GM19035 (cell line): Measurements from ENCODE around the gene NACC2.

ENCODE experiments used
- ATAC-seq: cut with Tn5 transposase; IDR thresholded peaks from one replicate; pipeline ENCODE4 v1.9.1; 2021; ENCODE audit not compliant: unreplicated experiment

NACC2 gene

GRCh38 chr9:136096505-136097001, 1.5 kb upstream of the NACC2 start:
- ATAC-seq: no peak

DNA sequence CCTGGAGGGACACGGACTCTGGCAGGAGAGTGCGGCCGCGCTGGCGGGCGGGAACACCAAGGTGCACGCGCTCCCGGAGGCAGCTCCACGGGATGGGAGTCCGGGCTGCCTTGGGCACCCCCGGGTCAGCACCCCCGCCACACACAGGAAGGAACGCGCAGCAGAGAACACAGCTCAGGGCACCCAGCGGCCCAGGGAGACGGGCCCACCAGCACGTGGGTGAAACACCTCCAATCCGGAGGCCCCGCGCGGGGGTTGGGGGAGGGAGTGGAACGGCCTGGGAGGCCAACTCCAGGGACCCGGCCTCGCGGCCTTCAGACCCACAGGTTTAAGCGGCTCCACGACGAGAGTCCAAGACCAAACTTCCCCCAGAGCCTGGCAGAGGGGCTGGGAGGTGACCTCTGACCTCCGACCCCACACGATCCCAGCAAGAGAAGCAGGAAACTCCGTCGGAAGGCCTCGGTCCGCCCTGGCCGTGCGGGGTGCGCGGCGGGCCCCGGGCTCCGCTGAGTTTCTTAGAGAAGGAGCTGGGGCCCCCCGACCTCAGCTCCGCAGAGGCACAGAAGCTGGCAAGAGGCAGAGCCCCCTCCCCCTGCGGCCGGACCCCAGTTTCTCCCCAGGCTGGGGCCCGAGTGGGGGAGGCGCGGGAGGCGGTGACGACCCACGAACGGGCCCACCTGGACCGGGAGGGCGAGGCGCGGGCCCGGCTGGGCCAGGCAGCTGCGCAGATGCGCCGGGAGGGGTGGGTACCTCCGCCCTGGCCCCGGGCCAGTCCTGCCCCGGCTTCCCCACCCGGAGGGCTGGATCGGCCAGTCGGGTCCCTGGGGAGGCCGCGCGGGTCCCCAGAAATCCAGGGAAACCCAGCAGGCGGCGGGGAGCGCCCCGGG, 851 bp downstream of the NACC2 start:
- no peak for ATAC-seq

- ATAC-seq: no peak
Measured at GRCh38 chr9:136093346-136093986, 1.6 kb downstream of the NACC2 start.

GRCh38 chr9:136092741-136093140, 2.3 kb downstream of the NACC2 start:
- ATAC-seq: no peak

- no peak for ATAC-seq
Measured at GRCh38 chr9:136092353-136092650, 2.8 kb downstream of the NACC2 start.

DNA sequence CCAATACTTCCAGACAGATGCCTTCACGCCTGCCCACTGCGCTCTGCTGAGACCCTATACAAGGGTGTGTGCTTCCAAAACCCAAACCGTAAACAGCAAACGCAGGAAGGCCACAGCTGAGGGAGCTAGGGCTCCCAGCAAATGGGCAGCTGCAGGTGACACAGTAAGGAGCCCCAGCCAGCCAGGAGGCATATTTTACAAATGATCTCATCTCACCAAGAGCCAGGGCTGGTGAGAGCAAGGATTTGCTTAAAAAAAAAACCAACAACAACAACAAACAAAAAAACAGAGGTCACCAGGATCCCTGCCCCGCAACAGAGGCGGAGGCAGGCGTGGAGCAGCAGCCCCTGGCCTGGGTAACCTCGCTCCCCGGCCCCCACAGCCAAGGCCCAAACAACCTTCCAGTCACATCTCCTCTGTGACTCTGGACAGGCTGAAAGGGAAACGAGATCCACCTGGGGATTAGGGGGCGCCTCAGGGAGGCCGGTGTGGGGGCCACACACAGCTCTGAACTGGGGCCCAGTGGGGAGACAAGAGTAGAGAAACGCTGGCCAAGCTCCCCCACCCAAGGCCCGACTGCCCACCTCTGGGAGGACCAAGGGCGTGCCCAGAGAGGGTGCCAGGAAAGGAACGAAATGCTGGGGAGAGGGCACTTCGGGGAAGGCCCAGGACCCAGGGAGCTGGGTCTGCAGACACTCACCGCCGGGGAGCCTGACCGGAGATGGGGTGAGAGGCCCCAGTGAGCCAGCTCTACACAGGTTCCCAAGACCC, 3.3 kb downstream of the NACC2 start:
- no peak for ATAC-seq

DNA sequence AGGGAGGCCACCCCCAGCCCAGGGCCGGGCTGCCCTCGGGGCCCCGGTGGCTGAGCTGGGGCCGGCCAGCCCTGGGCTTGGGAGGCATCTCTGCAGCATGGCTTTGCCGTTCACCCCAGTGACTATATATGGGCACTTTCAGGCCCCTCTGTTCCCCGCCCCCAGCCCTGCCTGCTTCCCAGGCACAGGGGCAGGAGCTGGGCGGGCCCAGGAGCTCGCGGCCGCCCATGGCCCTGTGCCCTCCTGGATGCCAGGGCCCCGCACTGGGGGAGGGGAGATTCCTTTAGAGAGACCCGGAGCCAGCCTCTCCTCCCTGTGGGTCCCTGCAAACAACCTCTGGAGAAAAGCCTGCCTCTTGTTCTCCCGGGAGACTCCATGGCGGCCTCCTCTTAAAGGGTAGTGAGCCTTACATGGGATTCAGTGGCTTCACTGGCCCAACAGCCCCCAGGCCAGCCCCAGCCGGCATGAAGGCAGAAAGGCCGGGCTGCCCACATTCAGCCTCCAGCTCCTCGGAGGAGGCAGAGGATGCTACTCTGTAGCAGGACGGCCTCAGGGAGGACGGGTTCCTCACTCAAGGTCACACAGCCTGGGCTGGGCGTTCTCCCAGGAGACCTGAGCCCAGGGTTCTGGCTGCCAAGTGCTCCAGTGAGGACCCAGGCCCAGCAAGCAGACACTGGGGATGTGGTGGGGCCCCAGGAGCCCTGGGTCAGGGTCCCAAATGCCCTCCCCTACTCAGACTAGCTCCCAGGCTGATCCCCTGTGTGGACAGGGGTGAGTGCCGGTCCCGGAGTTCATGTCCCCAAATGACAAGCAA, 4.1 kb downstream of the NACC2 start:
- no peak for ATAC-seq

GRCh38 chr9:136090056-136090735, 4.9 kb downstream of the NACC2 start:
- no peak for ATAC-seq

DNA sequence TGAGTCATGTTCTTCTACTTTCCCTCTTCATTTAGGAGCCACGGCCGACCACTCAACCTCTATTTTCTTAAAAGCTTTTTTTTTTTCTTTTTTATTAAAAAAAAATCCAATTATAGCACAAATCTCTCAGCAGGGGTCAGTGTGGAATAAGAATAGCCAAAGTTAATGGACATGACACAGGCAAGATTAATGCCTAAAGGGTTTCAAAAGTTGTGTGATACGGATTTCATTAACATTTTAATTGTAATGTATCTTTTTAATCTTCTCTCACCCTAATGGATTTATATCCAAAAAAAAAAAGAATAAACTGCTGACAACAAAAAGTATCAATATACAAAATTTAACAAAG, 5.4 kb downstream of the NACC2 start:
- no peak for ATAC-seq

GRCh38 chr9:136088939-136089696, 6.0 kb downstream of the NACC2 start:
- no peak for ATAC-seq

DNA sequence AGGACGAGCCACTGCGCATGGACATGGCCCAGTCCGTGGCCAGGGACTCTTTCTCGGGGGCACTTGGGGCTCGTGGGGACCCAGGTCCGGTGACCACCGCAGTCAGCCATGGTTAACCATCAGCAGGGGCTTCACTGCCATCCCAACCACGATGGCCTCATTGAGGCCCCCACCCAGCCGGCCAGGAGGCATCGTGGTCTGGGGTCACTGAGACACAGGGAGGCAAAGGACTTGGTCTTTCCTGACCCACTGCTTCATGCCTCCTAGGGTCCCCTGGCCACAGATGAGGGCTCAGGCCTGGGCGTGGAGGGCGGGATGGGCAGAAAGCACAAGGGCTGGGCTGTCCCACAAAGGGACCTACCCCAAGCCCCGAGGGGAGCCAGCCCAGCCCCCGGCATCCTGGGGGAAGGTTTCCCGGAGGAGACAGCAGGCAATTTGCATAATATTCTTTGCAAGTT, 6.6 kb downstream of the NACC2 start:
- ATAC-seq: no peak

DNA sequence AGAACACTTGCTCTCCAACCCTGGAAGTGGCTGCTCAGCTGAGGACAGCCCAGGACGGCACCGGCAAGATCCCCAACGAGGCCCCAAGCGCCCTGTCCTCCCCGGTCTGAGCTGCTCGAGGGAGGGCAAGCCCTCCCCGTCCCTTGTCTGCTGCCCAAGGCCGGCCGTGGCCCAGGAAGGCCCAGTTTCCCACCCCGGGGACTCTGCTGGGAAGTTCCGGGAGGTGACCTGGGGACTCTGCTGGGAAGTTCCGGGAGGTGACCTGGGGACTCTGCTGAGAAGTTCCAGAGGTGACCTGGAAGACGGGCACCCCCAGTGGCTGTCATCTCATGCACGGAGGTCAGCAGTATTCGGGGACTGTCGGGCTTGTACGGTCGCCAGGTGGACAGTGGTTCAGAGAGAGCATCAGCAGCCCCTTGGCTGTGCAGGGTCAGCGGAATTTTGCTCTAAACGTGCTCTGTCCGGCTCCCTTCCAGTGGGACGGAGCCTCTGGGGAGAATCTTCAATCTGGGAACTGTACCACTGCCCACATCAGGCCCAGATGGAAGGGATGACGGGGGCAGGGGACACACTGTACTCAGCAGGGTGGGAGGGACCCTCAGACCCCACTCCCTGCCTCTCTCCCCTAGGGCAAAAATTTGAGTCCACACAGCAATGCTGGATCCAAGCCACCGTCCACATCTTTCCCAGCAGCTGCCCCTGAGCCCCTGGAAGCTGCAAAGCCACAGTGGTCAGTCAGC, 7.2 kb downstream of the NACC2 start:
- ATAC-seq: no peak

DNA sequence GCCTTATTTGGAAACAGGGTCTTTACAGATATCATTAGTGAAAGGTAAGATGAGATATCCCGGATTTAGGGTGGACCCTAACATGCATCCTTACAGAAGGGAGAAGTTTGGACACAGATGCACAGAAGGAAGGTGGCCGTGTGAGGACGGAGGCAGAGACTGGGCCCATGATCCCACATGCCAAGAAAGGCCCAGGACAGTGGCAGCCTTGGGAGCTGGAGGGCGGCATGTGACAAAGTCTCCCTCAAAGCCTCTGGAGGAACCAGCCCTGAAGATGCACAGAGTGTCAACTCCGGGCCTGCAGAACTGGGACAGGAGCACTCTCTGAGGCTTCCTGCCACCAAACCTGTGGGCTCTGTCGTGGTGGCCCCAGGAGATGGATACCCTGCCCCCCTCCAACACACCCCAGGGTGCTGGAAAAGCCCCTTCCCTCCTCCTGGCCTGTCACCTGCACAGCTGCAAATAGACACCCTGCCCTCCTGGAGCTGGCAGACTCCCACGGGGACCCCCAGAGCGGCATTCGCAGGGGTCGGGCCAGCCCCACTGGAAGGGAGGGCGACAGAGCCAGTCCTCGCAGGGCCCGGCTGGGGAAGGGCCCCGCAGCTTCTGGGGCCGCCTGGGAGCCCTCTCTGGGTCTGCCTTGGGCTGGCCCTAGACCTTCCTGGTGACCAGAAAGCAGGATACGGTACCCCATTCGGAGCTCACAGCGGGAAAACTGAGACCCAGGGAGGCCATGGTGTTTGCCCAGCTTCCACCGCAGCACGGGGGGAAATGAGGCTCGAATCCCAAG, 7.9 kb downstream of the NACC2 start:
- no peak for ATAC-seq

- ATAC-seq: no peak
Measured at GRCh38 chr9:136086213-136086881, 8.7 kb downstream of the NACC2 start.

GRCh38 chr9:136085815-136086212, 9.3 kb downstream of the NACC2 start:
- no peak for ATAC-seq

GRCh38 chr9:136084063-136084944, 10.8 kb downstream of the NACC2 start:
- ATAC-seq: no peak
